Fibroblast of mammary gland (primary cell): ENCODE measurements around the gene ZNF722.

Experiments used
- DNase-seq: peaks from one replicate; pipeline ENCODE4 v3.0.0-alpha.2; 2010; ENCODE audit warnings: low read depth
- H3K4me3 ChIP-seq: 2 replicates; pipeline ENCODE4 v1.5.1; 2011; ENCODE audit warnings: low read depth, mild to moderate bottlenecking, low read length, moderate library complexity; ENCODE audit not compliant: control insufficient read depth
- TF ChIP-seq, protein P1 (sequence below): conservative IDR thresholded peaks from 2 replicates; pipeline ENCODE4 v1.5.1; 2011; ENCODE audit warnings: low read depth, low read length, inconsistent platforms; ENCODE audit not compliant: control insufficient read depth, insufficient read depth

The ZNF722 gene

DNA sequence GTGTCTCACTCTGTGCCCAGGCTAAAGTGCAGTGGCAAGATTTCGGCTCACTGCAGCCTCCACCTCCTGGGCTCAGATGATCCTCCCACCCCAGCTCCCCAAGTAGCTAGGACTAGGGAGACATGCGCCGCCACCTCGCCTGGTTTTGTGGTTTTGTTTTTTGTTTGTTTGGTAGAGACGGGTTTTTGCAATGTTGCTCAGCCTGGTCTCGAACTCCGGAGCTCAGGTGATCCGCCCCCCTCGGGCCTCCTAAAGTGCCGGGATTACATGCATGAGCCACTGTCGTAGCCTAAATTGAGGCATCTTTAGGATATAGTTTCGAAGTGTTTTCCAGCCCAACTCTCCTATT lies 47.4 kb downstream of the ZNF722 start:
- TF ChIP-seq, protein P1, sequence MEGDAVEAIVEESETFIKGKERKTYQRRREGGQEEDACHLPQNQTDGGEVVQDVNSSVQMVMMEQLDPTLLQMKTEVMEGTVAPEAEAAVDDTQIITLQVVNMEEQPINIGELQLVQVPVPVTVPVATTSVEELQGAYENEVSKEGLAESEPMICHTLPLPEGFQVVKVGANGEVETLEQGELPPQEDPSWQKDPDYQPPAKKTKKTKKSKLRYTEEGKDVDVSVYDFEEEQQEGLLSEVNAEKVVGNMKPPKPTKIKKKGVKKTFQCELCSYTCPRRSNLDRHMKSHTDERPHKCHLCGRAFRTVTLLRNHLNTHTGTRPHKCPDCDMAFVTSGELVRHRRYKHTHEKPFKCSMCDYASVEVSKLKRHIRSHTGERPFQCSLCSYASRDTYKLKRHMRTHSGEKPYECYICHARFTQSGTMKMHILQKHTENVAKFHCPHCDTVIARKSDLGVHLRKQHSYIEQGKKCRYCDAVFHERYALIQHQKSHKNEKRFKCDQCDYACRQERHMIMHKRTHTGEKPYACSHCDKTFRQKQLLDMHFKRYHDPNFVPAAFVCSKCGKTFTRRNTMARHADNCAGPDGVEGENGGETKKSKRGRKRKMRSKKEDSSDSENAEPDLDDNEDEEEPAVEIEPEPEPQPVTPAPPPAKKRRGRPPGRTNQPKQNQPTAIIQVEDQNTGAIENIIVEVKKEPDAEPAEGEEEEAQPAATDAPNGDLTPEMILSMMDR, result no peak
- no peak overlapping the region for H3K4me3 ChIP-seq
- DNase-seq, result no peak
